ENCODE measurements around the gene STON2. TPM values are rescaled to one million over a fixed set of nuclear protein-coding genes. Genes with fewer than 3 reads are reported as not detected.
"Not testable (repeated sequence)": the region's sequence is repeated elsewhere in the genome, so short reads cannot be mapped to it uniquely, and the experiment has no call there.

Gene STON2
- total and polyA plus RNA-seq, 7 donors: 4.8 to 147 (median 37.4) TPM

DNA sequence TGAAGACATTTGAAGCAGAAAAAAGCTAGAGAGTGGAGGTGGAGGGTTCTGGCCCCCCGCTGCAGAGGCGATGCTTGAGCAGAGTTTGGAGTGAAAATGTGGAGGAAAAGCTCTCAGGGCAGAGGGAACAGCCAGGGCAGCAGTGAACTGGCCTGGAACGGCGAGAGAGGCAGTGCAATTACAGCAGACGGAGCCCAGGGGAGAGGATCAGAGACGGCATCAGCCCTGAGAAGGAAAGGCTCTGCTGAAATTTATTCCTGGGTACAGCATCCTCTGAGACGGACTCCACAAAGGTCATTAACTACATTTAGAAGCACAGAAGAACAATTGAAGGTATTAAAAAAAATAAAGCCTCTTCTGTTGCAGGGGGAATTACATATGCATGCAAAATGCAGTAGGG, 14.2 kb downstream of the STON2 start:
- H3K27ac ChIP-seq: no peak overlapping the region
- WGBS, 3 donors: 80 to 89% (median 85%) methylated on average over 7 of the region's 7 CpGs
- DNase-seq: no peak
- no peaks in the 10 kb centered on the region for H3K27me3 ChIP-seq (ENCODE audit: insufficient read depth in 3 of 3, low read length in 2 of 3)
- H3K36me3 ChIP-seq (ENCODE audit: insufficient read depth in 1 of 2, low read depth in 1 of 2): peaks cover 2 to 3% of the 10 kb centered on the region in 2 donors
- no peaks in the 10 kb centered on the region for H3K9me3 ChIP-seq
- H3K4me3 ChIP-seq: no peak overlapping the region
- intact Hi-C loops (cut with DNase I): no loop called here
- TF ChIP-seq CTCF (IDR thresholded peaks at IDR 0.05): no peak
- H3K4me1 ChIP-seq: no peaks in the 10 kb centered on the region
- ATAC-seq: no peak

DNA sequence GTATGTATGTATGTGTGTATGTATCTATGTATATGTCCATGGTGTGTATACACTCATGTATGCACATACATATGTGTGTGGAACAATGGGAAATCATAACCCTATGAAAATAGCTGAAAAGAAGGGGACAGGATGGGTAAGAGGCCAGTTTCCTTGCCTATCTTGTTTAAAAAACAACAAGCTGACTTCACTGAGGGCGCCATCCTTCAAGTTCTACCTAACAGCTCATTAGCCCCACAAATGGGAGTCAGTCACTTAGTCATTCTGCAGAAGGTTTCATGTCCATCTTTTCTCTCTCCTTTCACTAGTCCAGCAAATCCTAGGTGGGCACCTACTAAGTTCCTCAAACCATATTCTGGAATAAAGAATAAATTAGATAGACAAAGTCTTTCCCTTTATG, 14.7 kb downstream of the STON2 start:
- Histone ChIP-seq H3K27me3 (ENCODE audit: insufficient read depth in 3 of 3, low read length in 2 of 3) (no peaks in the 10 kb centered on the region), H3K27ac (no peak overlapping the region), H3K36me3 (ENCODE audit: insufficient read depth in 1 of 2, low read depth in 1 of 2) (no peaks in the 10 kb centered on the region), H3K4me3 (no peak overlapping the region), H3K9me3 (no peaks in the 10 kb centered on the region), H3K4me1 (no peaks in the 10 kb centered on the region)
- intact Hi-C loops (cut with DNase I): no loop called here
- WGBS, 3 donors: 92 to 100% (median 100%) methylated on average over 1 of the region's 1 CpG
- TF ChIP-seq CTCF (IDR thresholded peaks at IDR 0.05): no peak
- no peak for DNase-seq
- peak in 1 of 4 donors; percentile 35 for ATAC-seq

DNA sequence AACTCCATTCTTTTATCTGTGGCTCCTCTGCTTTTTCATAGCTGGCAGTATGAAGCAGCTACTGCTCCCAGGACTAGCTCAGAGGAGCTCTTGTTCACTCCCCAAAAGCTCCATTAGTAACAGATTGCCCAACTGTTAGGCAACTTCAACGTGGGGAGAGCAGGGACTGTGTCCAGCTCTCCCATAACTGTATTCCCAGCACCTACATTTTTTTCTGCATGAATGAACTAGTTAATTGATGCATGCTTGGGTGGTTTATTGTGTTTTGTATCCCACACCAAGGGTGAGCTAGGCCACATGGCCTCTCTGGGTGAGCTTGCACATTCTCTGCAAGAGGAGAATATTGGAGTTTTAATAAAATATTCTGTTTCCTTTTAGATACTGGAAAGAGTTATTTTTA, 15.2 kb downstream of the STON2 start:
- no peak for TF ChIP-seq CTCF (IDR thresholded peaks at IDR 0.05)
- H3K4me3 ChIP-seq: no peak overlapping the region
- ATAC-seq (peak in 3 of 4 donors; percentile 37 to 80 (median 70)), DNase-seq (no peak)
- intact Hi-C loops (cut with DNase I): no loop called here
- no peaks in the 10 kb centered on the region for H3K36me3 ChIP-seq (ENCODE audit: insufficient read depth in 1 of 2, low read depth in 1 of 2)
- no peak overlapping the region for H3K27ac ChIP-seq
- WGBS, 3 donors: 32 to 47% (median 32%) methylated on average over 1 of the region's 1 CpG
- H3K27me3 ChIP-seq (ENCODE audit: insufficient read depth in 3 of 3, low read length in 2 of 3): no peaks in the 10 kb centered on the region
- no peaks in the 10 kb centered on the region for H3K9me3 ChIP-seq
- H3K4me1 ChIP-seq: no peaks in the 10 kb centered on the region

- no peak for TF ChIP-seq CTCF (IDR thresholded peaks at IDR 0.05)
- no peak overlapping the region for H3K4me3 ChIP-seq
- no peaks in the 10 kb centered on the region for H3K4me1 ChIP-seq
- no peak overlapping the region for H3K27ac ChIP-seq
- ATAC-seq (no peak), DNase-seq (no peak)
- H3K36me3 ChIP-seq (ENCODE audit: insufficient read depth in 1 of 2, low read depth in 1 of 2): no peaks in the 10 kb centered on the region
- intact Hi-C loops (cut with DNase I): no loop called here
- H3K27me3 ChIP-seq (ENCODE audit: insufficient read depth in 3 of 3, low read length in 2 of 3): no peaks in the 10 kb centered on the region
- 87 to 90% (median 88%) methylated on average over 8 of the region's 8 CpGs for WGBS, 3 donors
- no peaks in the 10 kb centered on the region for H3K9me3 ChIP-seq
Measured at GRCh38 chr14:81382517-81383225, 17.5 kb downstream of the STON2 start.

DNA sequence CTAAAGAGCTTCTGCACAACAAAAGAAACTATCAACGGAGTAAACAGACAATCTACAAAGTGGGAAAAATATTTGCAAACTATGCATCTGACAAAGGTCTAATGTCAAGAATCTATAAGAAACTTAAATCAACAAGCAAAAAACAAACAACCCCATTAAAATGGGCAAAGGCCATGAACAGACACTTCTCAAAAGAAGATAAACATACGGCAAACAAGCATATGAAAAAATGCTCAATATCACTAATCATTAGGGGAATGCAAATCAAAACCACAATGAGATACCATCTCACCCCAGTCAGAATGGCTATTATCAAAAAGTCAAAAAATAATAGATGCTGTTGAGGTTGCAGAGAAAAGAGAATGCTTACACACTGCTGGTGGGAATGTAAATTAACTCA, 20.1 kb downstream of the STON2 start:
- DNase-seq; H3K36me3 ChIP-seq (ENCODE audit: insufficient read depth in 1 of 2, low read depth in 1 of 2); H3K4me3 ChIP-seq; ATAC-seq; H3K9me3 ChIP-seq; intact Hi-C loops (cut with DNase I); H3K27me3 ChIP-seq (ENCODE audit: insufficient read depth in 3 of 3, low read length in 2 of 3); H3K4me1 ChIP-seq; H3K27ac ChIP-seq: not testable (repeated sequence)
- WGBS, 3 donors: 75 to 79% (median 79%) methylated on average over 2 of the region's 2 CpGs
